NCI-H446 treated with DMSO at 0.1 percent for 48 hours (cell line): Measurements from ENCODE around the gene PIR.

Experiments
- DNase-seq: peaks from one replicate; lab custom pipeline; 2025; lab: John Stamatoyannopoulos, UW

PIR gene

GRCh38 chrX:15349046-15349445 lies 144.1 kb downstream of the PIR start:
- peak; percentile 44 for DNase-seq

GRCh38 chrX:15345976-15346375 lies 147.2 kb downstream of the PIR start:
- no peak for DNase-seq

- DNase-seq, result no peak
Measured at GRCh38 chrX:15344106-15344505, 149.0 kb downstream of the PIR start.

GRCh38 chrX:15343075-15343476 lies 150.1 kb downstream of the PIR start:
- no peak for DNase-seq

- no peak for DNase-seq
Measured at GRCh38 chrX:15340867-15341266, 152.3 kb downstream of the PIR start.

- no peak for DNase-seq
Measured at GRCh38 chrX:15336023-15336413, 157.1 kb downstream of the PIR start.

GRCh38 chrX:15335135-15336022 lies 157.8 kb downstream of the PIR start, which contains the start of gene PIGA:
PIGA (minus strand) TSS chrX:15335523; CDS start chrX:15331930, 3,593 bp downstream.
- peak; percentile 91 for DNase-seq
